HG03565 (cell line): ENCODE measurements around the gene REM1.
A peak's percentile ranks its signal among the peaks of the same experiment; 100 is the strongest.
"Not testable (repeated sequence)": the region's sequence is repeated elsewhere in the genome, so short reads cannot be mapped to it uniquely, and the experiment has no call there.

Experiments used
- ATAC-seq: cut with Tn5 transposase; IDR thresholded peaks from one replicate; pipeline ENCODE4 v1.9.1; 2021; ENCODE audit warnings: mild to moderate bottlenecking, moderate library complexity; ENCODE audit not compliant: unreplicated experiment

REM1 gene

GRCh38 chr20:31484001-31484400 lies 8.9 kb downstream of the REM1 start:
- no peak for ATAC-seq

- ATAC-seq, result no peak
These were observed 10.6 kb downstream of the REM1 start for GRCh38 chr20:31485450-31486339.

GRCh38 chr20:31488115-31488514 lies 13.0 kb downstream of the REM1 start:
- ATAC-seq, result no peak

GRCh38 chr20:31489152-31489551 lies 14.1 kb downstream of the REM1 start:
- ATAC-seq, result no peak

- ATAC-seq, result no peak
These were observed 15.7 kb downstream of the REM1 start for GRCh38 chr20:31490752-31491151.

GRCh38 chr20:31494131-31494530 lies 19.0 kb downstream of the REM1 start:
- no peak for ATAC-seq

- no peak for ATAC-seq
These were observed 21.7 kb downstream of the REM1 start for GRCh38 chr20:31496761-31497295.

- no peak for ATAC-seq
These were observed 22.9 kb downstream of the REM1 start for GRCh38 chr20:31497838-31498540.

GRCh38 chr20:31500527-31500926 lies 25.4 kb downstream of the REM1 start:
- ATAC-seq, result no peak

GRCh38 chr20:31502884-31503673 lies 28.0 kb downstream of the REM1 start:
- ATAC-seq, result peak; percentile 95

- no peak for ATAC-seq
These were observed 30.8 kb downstream of the REM1 start for GRCh38 chr20:31505903-31506302.

GRCh38 chr20:31508517-31509244 lies 33.6 kb downstream of the REM1 start:
- ATAC-seq, result no peak

GRCh38 chr20:31514154-31515071 lies 39.3 kb downstream of the REM1 start, which contains the start of gene HM13:
HM13 (plus strand) TSS chr20:31514442; CDS start chr20:31514552, 110 bp downstream.
- peak; percentile 94 for ATAC-seq

GRCh38 chr20:31515072-31515774 lies 40.1 kb downstream of the REM1 start:
- ATAC-seq, result no peak

GRCh38 chr20:31515775-31516107 lies 40.7 kb downstream of the REM1 start:
- no peak for ATAC-seq

GRCh38 chr20:31516166-31516565 lies 41.1 kb downstream of the REM1 start:
- ATAC-seq, result no peak

GRCh38 chr20:31516651-31517050 lies 41.6 kb downstream of the REM1 start:
- ATAC-seq, result no peak

GRCh38 chr20:31517373-31517772 lies 42.3 kb downstream of the REM1 start:
- no peak for ATAC-seq

GRCh38 chr20:31521267-31521666 lies 46.2 kb downstream of the REM1 start:
- not testable (repeated sequence) for ATAC-seq
